ENCODE data around the gene SSNA1.

SSNA1 gene

GRCh38 chr9:137179761-137180160 is 8.7 kb upstream of the SSNA1 start:
- Histone ChIP-seq H3K27me3 (replicated peaks; ENCODE audit: control insufficient read depth, insufficient read depth, low read length) (no peaks in the 10 kb centered on the region), H3K4me3 (replicated peaks; ENCODE audit: low read depth, low read length) (no peak overlapping the region), H3K36me3 (ENCODE audit: control insufficient read depth, insufficient read depth, low read length) (peaks cover 37% of the 10 kb centered on the region)
- TF ChIP-seq CTCF (IDR thresholded peaks at IDR 0.05; ENCODE audit: insufficient read depth, low read length, poor library complexity, severe bottlenecking), result no peak
- no peak for DNase-seq (ENCODE audit: extremely low read depth, insufficient read length)

GRCh38 chr9:137180491-137180890 is 8.0 kb upstream of the SSNA1 start:
- H3K36me3 ChIP-seq (ENCODE audit: control insufficient read depth, insufficient read depth, low read length), result peaks cover 38% of the 10 kb centered on the region
- no peak for TF ChIP-seq CTCF (IDR thresholded peaks at IDR 0.05; ENCODE audit: insufficient read depth, low read length, poor library complexity, severe bottlenecking)
- DNase-seq (ENCODE audit: extremely low read depth, insufficient read length), result no peak
- no peak overlapping the region for H3K4me3 ChIP-seq (replicated peaks; ENCODE audit: low read depth, low read length)
- H3K27me3 ChIP-seq (replicated peaks; ENCODE audit: control insufficient read depth, insufficient read depth, low read length), result no peaks in the 10 kb centered on the region

DNA sequence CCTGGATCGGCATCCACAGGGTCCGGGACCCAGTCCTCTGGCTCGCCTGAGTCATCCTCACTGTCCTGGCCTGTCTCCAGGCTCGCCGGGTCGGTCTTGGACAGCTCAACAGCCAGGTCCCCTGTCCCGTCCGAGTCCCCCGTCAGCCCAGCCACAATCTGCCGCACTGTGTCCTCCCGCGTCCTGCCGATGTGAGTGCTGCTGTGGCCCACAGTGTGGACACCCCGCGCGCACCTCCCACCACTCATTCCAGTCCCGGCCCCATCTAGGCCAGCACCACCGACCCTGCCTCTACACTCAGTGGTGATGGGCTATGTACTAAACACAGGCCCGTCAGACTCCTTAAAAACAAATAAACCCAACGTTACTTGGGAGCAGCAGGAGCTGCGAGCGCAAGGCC is 6.8 kb upstream of the SSNA1 start:
- no peaks in the 10 kb centered on the region for H3K27me3 ChIP-seq (replicated peaks; ENCODE audit: control insufficient read depth, insufficient read depth, low read length)
- peaks cover 40% of the 10 kb centered on the region for H3K36me3 ChIP-seq (ENCODE audit: control insufficient read depth, insufficient read depth, low read length)
- no peak for TF ChIP-seq CTCF (IDR thresholded peaks at IDR 0.05; ENCODE audit: insufficient read depth, low read length, poor library complexity, severe bottlenecking)
- H3K4me3 ChIP-seq (replicated peaks; ENCODE audit: low read depth, low read length), result no peak overlapping the region
- DNase-seq (ENCODE audit: extremely low read depth, insufficient read length), result no peak

- Histone ChIP-seq H3K4me3 (replicated peaks; ENCODE audit: low read depth, low read length) (no peak overlapping the region), H3K27me3 (replicated peaks; ENCODE audit: control insufficient read depth, insufficient read depth, low read length) (no peaks in the 10 kb centered on the region), H3K36me3 (ENCODE audit: control insufficient read depth, insufficient read depth, low read length) (peaks cover 43% of the 10 kb centered on the region)
- no peak for DNase-seq (ENCODE audit: extremely low read depth, insufficient read length)
- TF ChIP-seq CTCF (IDR thresholded peaks at IDR 0.05; ENCODE audit: insufficient read depth, low read length, poor library complexity, severe bottlenecking), result no peak
Measured at GRCh38 chr9:137182836-137183235, 5.6 kb upstream of the SSNA1 start.

GRCh38 chr9:137183980-137184595 is 4.4 kb upstream of the SSNA1 start:
- no peak for TF ChIP-seq CTCF (IDR thresholded peaks at IDR 0.05; ENCODE audit: insufficient read depth, low read length, poor library complexity, severe bottlenecking)
- no peaks in the 10 kb centered on the region for H3K27me3 ChIP-seq (replicated peaks; ENCODE audit: control insufficient read depth, insufficient read depth, low read length)
- H3K4me3 ChIP-seq (replicated peaks; ENCODE audit: low read depth, low read length), result no peak overlapping the region
- DNase-seq (ENCODE audit: extremely low read depth, insufficient read length), result no peak
- H3K36me3 ChIP-seq (ENCODE audit: control insufficient read depth, insufficient read depth, low read length), result peaks cover 41% of the 10 kb centered on the region
